Retinal pigment epithelial cell (primary cell): ENCODE results near the gene ARAP1.

Source experiments
- DNase-seq: peaks from one replicate; pipeline ENCODE4 v3.0.0-alpha.2; 2010; ENCODE audit warnings: low read depth
- H3K4me3 ChIP-seq: 2 replicates; pipeline ENCODE4 v1.5.1; 2011; ENCODE audit warnings: mild to moderate bottlenecking, low read length, control low read depth, moderate library complexity
- CTCF ChIP-seq: conservative IDR thresholded peaks from 2 replicates; pipeline ENCODE4 v1.5.1; 2011; ENCODE audit warnings: low read depth, low read length, control low read depth, inconsistent platforms

ARAP1 gene

DNA sequence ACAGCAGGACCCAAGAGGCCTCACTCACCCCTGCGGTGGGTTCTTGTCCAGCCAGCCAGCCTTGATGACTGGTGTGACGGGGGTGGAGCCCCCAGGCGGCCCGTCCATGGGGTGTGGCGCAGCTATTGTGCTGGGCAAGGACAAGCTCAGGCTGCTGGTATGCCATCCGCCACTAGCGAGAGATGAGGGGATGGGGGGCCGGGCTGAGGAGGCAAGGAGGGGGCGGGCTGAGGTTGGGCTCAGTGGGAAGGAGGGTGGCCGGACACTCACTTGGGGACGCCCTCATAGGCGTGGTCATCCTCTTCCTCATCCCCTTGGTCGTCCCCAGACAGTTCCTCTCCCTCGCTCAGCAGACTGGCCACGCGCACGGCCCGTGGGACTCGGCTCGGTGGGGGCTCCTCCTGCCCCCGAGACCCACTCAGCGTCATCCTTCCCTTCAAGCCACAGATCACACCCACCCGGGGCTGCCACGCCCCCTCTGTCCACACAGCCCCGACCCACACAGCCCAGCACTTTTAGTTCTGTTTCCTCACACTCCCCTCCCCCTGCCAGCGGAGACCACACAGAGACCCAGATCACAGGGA lies 39.9 kb downstream of the ARAP1 start:
- TF ChIP-seq CTCF, result no peak
- DNase-seq, result no peak
- no peak overlapping the region for H3K4me3 ChIP-seq

DNA sequence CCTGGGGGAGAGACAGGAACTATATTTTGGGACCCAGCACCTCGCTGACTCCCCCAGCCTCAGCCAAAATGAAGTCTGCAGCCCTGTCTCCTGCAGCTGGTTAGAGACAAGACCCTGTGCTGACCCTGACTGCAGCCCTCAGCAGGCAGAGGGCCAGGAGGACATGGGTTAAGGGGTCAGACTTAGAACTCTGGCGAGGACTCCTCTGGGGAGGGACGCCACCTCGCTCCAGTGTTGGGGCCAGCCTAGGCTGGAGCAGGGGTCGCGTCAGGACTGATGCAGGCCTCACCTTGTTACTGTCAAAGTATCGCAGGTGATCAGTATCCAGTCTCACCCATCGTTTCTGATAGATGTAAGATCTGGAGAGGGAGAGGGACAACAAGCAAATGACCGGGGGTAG lies 41.1 kb downstream of the ARAP1 start:
- TF ChIP-seq CTCF, result no peak
- no peak for DNase-seq
- no peak overlapping the region for H3K4me3 ChIP-seq

- TF ChIP-seq CTCF, result no peak
- no peak overlapping the region for H3K4me3 ChIP-seq
Observed at GRCh38 chr11:72710278-72710677, 41.9 kb downstream of the ARAP1 start.

GRCh38 chr11:72709478-72710238 lies 42.5 kb downstream of the ARAP1 start:
- no peak overlapping the region for H3K4me3 ChIP-seq
- DNase-seq, result no peak
- TF ChIP-seq CTCF, result no peak

More at GRCh38 chr11:72710278-72710677, 41.9 kb downstream of the ARAP1 start:
- no peak for DNase-seq

- TF ChIP-seq CTCF, result no peak
- H3K4me3 ChIP-seq, result no peak overlapping the region
- DNase-seq, result no peak
Observed at GRCh38 chr11:72707032-72707431, 45.2 kb downstream of the ARAP1 start.

DNA sequence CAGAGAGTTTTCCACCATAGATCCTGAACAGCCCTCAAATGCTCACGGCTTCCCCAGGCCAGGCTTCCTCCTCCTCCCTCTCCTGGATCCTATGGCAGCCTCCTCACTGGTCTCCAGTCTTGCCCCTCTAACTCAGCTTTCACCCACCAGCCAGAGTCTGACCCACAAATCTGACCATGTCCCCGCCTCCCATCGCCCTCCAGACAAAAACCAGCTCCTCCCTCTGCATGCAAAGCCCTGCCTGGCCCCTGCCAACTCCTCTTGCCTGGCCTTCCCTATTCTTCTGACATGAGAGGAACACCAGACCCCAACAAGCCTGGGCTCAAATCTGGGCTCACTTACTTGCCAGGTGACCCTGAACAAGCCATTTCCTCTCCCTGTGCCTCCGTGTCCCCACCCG lies 45.6 kb downstream of the ARAP1 start:
- no peak for TF ChIP-seq CTCF
- no peak for DNase-seq
- no peak overlapping the region for H3K4me3 ChIP-seq
